ENCODE measurements around the gene CDH11. TPM values are rescaled to one million over a fixed set of nuclear protein-coding genes. Genes with fewer than 3 reads are reported as not detected.

The CDH11 gene
- total and polyA plus RNA-seq, 2 donors (not counting 1 experiment from before 2014, with no cell fraction given), result 220 to 335 TPM

DNA sequence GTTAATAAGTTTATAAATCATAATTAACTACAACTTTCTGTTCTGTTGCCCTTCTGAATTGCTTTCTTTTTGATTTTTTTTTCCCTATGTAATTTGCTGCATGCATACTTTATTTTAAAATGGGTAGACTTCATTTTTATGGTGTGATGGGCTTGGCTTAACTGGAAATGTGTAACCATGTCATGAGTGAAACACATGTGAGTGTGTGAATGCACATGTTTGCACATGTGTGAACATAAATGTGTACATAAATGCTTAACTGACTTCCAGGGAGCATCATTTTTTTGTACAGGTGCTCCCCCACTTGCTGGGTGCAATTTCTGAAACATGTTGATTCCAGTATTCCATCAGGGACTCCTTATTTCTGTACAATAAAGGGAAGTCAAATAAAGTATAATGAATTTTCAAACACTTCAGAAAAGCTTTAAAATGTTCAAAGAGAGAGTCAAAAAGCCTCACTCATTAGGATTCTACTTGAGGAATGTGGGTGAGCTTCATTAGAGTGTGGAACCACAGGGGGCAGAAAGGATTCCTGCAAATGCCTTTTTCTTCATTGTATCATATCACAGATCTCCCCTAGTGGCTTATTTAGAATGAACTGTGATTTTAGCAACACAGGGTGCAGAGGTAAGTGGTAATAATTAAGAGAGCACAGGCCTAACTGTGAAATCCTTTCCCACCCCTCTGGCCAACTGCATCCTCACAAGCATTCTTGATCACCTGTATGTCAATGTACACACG is 31.7 kb upstream of the CDH11 start:
- H3K9me3 ChIP-seq (ENCODE audit: control insufficient read depth, insufficient read depth, low read depth, low read length), result no peaks in the 10 kb centered on the region
- H4K20me1 ChIP-seq (ENCODE audit: control insufficient read depth, extremely low read depth, insufficient read depth, low read length), result no peaks in the 10 kb centered on the region
- H3K4me1 ChIP-seq (ENCODE audit: control insufficient read depth, extremely low read depth, insufficient read depth, low read length), result no peaks in the 10 kb centered on the region
- no peaks in the 10 kb centered on the region for H3K27me3 ChIP-seq (ENCODE audit: control insufficient read depth, insufficient read depth, low read length)
- no peak overlapping the region for H2AFZ ChIP-seq (ENCODE audit: low read length)
- TF ChIP-seq EZH2 (IDR thresholded peaks at IDR 0.05; ENCODE audit: low read length, missing control alignments), result no peak
- TF ChIP-seq, protein P1, sequence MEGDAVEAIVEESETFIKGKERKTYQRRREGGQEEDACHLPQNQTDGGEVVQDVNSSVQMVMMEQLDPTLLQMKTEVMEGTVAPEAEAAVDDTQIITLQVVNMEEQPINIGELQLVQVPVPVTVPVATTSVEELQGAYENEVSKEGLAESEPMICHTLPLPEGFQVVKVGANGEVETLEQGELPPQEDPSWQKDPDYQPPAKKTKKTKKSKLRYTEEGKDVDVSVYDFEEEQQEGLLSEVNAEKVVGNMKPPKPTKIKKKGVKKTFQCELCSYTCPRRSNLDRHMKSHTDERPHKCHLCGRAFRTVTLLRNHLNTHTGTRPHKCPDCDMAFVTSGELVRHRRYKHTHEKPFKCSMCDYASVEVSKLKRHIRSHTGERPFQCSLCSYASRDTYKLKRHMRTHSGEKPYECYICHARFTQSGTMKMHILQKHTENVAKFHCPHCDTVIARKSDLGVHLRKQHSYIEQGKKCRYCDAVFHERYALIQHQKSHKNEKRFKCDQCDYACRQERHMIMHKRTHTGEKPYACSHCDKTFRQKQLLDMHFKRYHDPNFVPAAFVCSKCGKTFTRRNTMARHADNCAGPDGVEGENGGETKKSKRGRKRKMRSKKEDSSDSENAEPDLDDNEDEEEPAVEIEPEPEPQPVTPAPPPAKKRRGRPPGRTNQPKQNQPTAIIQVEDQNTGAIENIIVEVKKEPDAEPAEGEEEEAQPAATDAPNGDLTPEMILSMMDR (conservative IDR thresholded peaks at IDR 0.05 in 1 of 2, IDR thresholded peaks at IDR 0.05 in 1 of 2; ENCODE audit: low read depth in 1 of 2, low read length in 2 of 2), result no peak
- H3K27ac ChIP-seq (ENCODE audit: insufficient read depth, low read length), result no peak overlapping the region
- H3K79me2 ChIP-seq (ENCODE audit: control insufficient read depth, insufficient read depth, low read length), result no peaks in the 10 kb centered on the region
- H3K36me3 ChIP-seq (ENCODE audit: control insufficient read depth, insufficient read depth, low read length), result no peaks in the 10 kb centered on the region
- H3K4me2 ChIP-seq (ENCODE audit: extremely low read depth, insufficient read depth, low read length), result no peak overlapping the region
- H3K9ac ChIP-seq (ENCODE audit: insufficient read depth, low read length), result no peak overlapping the region
- H3K4me3 ChIP-seq (replicated peaks in 1 of 4; ENCODE audit: control extremely low read depth in 1 of 4, insufficient read depth in 1 of 4, low read depth in 3 of 4, low read length in 4 of 4), result no peak overlapping the region
- DNase-seq (ENCODE audit: low read depth in 2 of 2), result no peak

DNA sequence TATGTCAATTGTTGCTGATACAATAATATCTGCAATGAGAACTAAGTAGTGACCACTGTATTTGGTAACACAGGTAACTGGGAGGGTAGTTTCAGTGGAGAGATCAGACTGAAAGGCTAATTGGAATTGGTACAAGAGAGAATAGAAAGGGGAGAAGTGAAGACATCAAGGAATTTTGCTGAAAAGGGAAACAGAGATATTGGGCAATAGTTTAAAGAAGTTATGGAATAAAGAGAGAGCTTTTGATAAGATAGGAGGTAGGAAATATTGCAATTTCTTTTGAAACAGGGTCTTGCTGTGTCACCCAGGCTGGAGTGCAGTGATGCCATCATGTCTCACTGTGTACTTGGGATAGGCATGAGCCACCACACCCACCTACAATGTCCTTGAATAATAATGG is 26.9 kb upstream of the CDH11 start:
- Histone ChIP-seq H2AFZ (ENCODE audit: low read length) (no peak overlapping the region), H3K9me3 (ENCODE audit: control insufficient read depth, insufficient read depth, low read depth, low read length) (no peaks in the 10 kb centered on the region), H3K4me3 (replicated peaks in 1 of 4; ENCODE audit: control extremely low read depth in 1 of 4, insufficient read depth in 1 of 4, low read depth in 3 of 4, low read length in 4 of 4) (no peak overlapping the region), H3K36me3 (ENCODE audit: control insufficient read depth, insufficient read depth, low read length) (no peaks in the 10 kb centered on the region), H3K9ac (ENCODE audit: insufficient read depth, low read length) (no peak overlapping the region), H3K27me3 (ENCODE audit: control insufficient read depth, insufficient read depth, low read length) (no peaks in the 10 kb centered on the region), H3K27ac (ENCODE audit: insufficient read depth, low read length) (no peak overlapping the region), H4K20me1 (ENCODE audit: control insufficient read depth, extremely low read depth, insufficient read depth, low read length) (no peaks in the 10 kb centered on the region), H3K4me2 (ENCODE audit: extremely low read depth, insufficient read depth, low read length) (no peak overlapping the region), H3K79me2 (ENCODE audit: control insufficient read depth, insufficient read depth, low read length) (no peaks in the 10 kb centered on the region), H3K4me1 (ENCODE audit: control insufficient read depth, extremely low read depth, insufficient read depth, low read length) (no peaks in the 10 kb centered on the region)
- TF ChIP-seq, protein P1 (conservative IDR thresholded peaks at IDR 0.05 in 1 of 2, IDR thresholded peaks at IDR 0.05 in 1 of 2; ENCODE audit: low read depth in 1 of 2, low read length in 2 of 2), result no peak
- no peak for TF ChIP-seq EZH2 (IDR thresholded peaks at IDR 0.05; ENCODE audit: low read length, missing control alignments)
- no peak for DNase-seq (ENCODE audit: low read depth in 2 of 2)

DNA sequence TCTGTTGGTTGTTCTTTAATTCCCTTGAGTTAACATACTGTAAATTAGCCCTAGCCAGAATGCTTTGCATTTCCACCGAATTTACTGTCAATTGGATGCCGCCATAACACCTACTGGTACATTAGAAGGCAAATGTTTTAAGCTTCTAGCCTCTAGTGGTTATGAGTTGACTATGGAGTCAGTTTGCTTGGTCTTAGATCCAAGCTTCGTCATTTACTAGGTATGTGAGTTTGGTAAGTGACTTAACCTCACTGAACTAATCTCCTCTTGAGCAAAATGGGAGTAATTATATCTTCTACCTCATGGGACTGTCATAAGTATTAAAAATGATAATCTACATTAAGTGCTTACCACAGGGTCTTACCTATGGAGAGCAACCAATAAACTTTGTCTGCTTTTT is 20.4 kb upstream of the CDH11 start:
- Histone ChIP-seq H3K27me3 (ENCODE audit: control insufficient read depth, insufficient read depth, low read length) (no peaks in the 10 kb centered on the region), H2AFZ (ENCODE audit: low read length) (no peak overlapping the region), H3K9me3 (ENCODE audit: control insufficient read depth, insufficient read depth, low read depth, low read length) (no peaks in the 10 kb centered on the region), H3K36me3 (ENCODE audit: control insufficient read depth, insufficient read depth, low read length) (no peaks in the 10 kb centered on the region), H3K9ac (ENCODE audit: insufficient read depth, low read length) (no peak overlapping the region), H4K20me1 (ENCODE audit: control insufficient read depth, extremely low read depth, insufficient read depth, low read length) (no peaks in the 10 kb centered on the region), H3K4me2 (ENCODE audit: extremely low read depth, insufficient read depth, low read length) (no peak overlapping the region), H3K4me3 (replicated peaks in 1 of 4; ENCODE audit: control extremely low read depth in 1 of 4, insufficient read depth in 1 of 4, low read depth in 3 of 4, low read length in 4 of 4) (no peak overlapping the region), H3K79me2 (ENCODE audit: control insufficient read depth, insufficient read depth, low read length) (no peaks in the 10 kb centered on the region), H3K4me1 (ENCODE audit: control insufficient read depth, extremely low read depth, insufficient read depth, low read length) (no peaks in the 10 kb centered on the region), H3K27ac (ENCODE audit: insufficient read depth, low read length) (no peak overlapping the region)
- DNase-seq (ENCODE audit: low read depth in 2 of 2), result peak in 1 of 2 donors; percentile 29
- TF ChIP-seq, protein P1 (conservative IDR thresholded peaks at IDR 0.05 in 1 of 2, IDR thresholded peaks at IDR 0.05 in 1 of 2; ENCODE audit: low read depth in 1 of 2, low read length in 2 of 2), result no peak
- TF ChIP-seq EZH2 (IDR thresholded peaks at IDR 0.05; ENCODE audit: low read length, missing control alignments), result no peak
